ENCODE measurements around the gene ABCG1. TPM values are rescaled to one million over a fixed set of nuclear protein-coding genes. Genes with fewer than 3 reads are reported as not detected.
"Not testable (repeated sequence)": the region's sequence is repeated elsewhere in the genome, so short reads cannot be mapped to it uniquely, and the experiment has no call there.

Gene ABCG1
- total RNA-seq, 1 donor from 2014 or later = 37.8 TPM

DNA sequence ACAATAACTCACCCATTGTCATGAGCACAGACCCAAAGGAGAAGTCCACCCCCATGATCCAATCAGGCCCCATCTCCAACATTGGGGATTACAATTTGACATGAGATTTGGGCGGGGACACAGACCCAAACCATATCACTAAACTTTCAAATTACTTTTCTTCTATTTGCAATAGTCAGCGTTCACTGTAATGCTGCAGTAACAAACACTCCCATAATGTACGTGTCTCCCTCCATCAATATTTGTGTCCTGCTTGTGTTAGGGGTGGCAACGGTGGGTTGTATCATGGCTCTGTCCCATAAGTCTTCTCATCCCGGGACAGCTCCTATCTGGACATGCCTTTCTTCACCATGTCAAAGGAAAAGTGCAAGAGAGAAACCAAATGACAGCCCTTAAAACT lies 70.0 kb downstream of the ABCG1 start:
- DNase-seq (ENCODE audit: low read depth, low spot score) = no peak

DNA sequence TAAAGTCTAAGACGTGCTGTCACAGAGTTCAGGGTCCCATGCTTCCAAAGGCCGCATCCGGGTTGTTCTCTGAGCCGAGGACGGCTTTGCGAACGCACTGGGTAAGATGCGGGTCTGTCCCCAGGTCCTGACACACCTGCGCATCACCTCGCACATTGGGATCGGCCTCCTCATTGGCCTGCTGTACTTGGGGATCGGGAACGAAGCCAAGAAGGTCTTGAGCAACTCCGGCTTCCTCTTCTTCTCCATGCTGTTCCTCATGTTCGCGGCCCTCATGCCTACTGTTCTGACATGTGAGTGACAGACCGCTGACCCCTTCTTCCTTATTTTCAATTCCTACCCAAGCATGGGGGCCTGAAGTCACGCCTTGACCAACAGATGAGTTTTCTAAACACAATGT lies 71.0 kb downstream of the ABCG1 start:
- no peak for DNase-seq (ENCODE audit: low read depth, low spot score)

DNA sequence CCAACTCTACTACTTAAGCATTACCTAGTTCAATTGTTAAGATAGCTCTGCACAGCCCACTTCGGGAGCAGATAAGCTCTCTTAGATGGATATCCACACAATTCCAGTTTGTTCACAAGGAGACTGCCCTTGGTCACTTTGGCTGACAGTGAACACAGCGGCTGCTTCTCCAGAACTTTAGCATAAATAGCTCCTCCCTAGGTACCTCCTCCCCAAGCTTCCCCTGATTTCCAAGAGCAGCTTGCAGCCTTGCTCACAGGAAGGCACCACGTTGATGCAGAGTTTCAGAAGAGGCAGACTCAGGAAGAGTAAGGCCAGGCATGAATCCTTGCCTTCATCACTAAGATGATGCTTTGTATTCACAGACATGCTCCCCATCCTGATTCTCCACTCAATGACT lies 71.6 kb downstream of the ABCG1 start:
- DNase-seq (ENCODE audit: low read depth, low spot score) = no peak

DNA sequence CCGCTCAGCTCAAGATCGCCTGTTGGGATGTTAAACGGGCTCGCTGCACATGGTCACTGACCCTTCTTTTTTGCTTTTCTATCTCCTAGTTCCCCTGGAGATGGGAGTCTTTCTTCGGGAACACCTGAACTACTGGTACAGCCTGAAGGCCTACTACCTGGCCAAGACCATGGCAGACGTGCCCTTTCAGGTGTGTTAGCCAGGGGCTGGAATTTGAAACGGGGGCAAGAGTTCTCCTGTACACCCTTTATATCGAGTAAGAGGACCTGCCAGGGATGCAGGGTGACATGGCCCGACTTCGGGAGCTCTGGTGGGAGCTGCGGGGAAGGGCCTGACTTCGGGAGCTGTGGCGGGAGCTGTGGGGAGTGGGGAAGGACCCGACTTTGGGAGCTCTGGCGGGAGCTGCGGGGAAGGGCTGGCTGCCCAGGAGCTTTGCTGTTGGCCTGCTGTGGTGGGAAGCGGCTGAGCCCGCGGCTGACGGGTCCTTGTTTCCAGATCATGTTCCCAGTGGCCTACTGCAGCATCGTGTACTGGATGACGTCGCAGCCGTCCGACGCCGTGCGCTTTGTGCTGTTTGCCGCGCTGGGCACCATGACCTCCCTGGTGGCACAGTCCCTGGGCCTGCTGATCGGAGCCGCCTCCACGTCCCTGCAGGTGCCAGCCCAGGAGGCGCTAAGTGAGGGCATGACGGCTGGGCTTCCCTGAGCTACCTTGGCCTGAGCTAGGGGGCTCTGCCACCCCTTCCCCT lies 72.2 kb downstream of the ABCG1 start:
- DNase-seq (ENCODE audit: low read depth, low spot score) = no peak

DNA sequence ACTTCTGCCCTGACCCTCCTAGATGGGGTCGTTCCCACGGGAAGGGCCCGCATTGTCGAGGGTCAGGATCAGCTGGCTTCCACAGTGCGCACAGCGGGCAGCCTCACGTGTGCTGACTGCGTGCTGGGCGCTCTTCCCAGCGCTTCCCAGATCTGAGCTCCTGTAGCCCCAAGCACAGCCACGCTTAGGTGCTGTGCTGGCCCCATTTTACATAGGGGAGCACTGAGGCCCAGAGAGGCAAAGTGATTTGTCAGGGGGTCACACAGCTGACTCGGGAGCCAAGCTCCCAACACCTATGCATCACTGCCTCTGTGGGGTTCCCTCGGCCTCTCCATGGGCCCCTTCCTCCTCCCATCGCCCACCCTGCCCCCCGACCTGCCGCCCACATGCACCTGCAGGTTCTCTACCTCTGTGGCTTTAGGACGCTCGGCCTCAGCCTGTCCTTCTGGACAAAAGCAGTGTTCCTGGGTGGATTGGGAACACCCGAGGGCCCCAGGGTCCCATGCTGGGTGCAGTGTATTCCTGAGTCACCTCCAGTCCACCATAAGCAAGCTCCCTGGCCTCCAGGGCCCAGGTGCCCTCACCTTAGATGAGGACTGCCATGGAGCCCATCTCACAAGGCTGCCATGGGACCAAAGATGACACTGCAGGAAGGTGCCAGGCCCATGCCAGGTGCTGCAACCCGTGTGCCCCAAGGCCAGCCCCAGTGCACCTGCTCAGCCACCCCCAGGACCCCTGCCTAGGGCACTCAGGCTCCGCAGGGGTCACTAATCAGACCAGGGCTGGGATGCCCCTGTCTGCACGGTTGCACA lies 73.0 kb downstream of the ABCG1 start:
- DNase-seq (ENCODE audit: low read depth, low spot score) = no peak

DNA sequence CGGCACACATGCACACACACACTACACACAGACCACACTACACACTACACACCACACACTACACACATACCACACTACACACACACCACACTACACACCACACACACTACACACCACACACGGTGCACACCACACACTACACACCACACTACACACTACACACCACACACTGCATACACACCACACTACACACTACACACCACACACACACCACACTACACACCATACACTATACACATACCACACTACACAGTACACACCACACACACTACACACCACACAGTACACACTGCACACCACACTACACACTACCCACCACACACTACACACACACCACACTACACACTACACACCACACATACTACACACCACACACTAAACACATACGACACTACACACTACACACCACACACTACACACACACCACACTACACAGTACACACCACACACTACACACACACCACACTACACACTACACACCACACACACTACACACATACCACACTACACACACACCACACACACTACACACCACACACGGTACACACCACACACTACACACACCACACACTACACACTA lies 73.7 kb downstream of the ABCG1 start:
- DNase-seq (ENCODE audit: low read depth, low spot score) = not testable (repeated sequence)

DNA sequence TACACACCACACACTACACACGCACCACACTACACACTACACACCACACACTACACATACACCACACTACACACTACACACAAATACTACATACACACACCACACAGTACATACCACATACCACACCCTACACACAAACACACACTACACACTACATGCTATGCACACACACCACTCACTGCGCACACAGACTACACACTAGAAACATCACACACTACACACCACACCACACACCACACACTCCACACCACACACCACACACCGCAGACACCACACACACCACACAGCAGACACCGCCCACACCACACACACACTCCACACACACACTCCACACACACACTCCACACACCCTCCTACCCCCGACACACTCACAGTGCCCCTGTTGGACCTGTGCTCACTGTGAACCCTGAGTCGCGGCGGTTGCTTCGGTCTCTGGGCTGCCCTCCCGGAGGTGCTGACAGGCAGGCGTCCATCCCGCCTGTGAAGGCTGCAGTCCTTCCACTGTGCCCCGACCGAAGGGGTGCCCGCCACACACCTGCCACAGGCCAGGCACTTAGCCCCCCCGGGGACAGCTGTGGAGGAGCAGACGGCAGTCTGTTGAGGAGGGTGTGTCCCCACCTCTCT lies 74.8 kb downstream of the ABCG1 start:
- no peak for DNase-seq (ENCODE audit: low read depth, low spot score)

DNA sequence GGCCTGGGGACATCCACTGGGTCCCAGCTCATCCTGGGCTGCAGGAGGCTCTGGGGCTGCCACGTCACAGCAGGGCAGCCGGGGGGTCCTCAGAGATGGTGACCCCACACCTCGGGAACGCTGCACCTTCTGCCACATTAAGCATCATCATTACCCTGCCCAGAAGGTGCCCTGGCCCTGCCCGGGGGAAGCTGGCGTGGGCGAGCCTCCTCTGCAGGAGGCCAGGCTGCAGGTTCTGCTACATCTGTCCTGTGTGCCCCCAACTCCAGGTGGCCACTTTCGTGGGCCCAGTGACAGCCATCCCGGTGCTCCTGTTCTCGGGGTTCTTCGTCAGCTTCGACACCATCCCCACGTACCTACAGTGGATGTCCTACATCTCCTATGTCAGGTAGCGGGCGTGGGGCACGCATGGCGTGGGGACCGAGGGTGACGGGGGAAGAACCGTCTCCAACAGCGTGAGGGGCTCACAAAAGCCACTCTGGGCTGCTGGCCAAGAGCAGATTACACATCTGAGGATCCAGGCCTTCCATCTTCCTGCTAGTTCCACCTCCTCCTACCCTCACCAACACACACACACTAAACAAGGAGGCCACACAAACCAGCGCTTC lies 75.4 kb downstream of the ABCG1 start:
- DNase-seq (ENCODE audit: low read depth, low spot score) = no peak

DNA sequence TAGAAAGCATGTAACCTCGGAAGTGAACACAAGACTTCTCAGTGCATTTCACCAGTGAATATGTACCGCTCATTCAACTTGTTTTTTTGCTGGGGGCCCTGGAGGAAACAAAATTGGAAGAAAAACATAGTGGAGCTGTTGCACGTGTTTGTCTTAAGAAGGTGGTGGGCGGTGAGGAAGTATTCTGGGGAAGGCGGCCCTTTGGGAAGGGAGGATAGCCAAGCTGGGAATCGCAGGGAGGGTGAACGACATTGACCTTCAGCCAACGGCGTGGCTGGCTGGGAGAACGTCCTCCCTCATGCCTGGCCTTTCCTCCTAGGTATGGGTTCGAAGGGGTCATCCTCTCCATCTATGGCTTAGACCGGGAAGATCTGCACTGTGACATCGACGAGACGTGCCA lies 76.9 kb downstream of the ABCG1 start:
- DNase-seq (ENCODE audit: low read depth, low spot score) = no peak

DNA sequence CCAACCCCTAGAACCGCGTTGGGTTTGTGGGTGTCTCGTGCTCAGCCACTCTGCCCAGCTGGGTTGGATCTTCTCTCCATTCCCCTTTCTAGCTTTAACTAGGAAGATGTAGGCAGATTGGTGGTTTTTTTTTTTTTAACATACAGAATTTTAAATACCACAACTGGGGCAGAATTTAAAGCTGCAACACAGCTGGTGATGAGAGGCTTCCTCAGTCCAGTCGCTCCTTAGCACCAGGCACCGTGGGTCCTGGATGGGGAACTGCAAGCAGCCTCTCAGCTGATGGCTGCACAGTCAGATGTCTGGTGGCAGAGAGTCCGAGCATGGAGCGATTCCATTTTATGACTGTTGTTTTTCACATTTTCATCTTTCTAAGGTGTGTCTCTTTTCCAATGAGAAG lies 77.6 kb downstream of the ABCG1 start:
- no peak for DNase-seq (ENCODE audit: low read depth, low spot score)

DNA sequence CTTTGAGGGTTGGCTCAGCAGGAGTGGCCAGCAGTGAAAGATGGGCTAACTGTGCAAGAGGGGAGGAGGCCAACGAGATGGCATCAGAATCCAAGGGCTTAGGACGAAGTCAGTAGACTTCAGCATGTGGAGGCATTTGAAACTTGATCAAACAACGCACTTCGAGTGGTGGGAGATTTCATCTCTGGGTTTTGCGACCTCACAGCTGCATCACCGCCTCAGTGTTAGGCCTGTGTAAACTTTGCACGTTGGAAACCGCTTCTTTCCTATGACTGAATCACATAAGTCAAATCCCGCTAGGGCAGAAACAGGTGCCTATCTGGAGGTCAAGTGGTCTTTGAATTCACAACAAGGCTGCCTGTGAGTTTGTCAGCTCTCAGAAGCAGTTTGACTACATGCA lies 78.4 kb downstream of the ABCG1 start:
- DNase-seq (ENCODE audit: low read depth, low spot score) = no peak

DNA sequence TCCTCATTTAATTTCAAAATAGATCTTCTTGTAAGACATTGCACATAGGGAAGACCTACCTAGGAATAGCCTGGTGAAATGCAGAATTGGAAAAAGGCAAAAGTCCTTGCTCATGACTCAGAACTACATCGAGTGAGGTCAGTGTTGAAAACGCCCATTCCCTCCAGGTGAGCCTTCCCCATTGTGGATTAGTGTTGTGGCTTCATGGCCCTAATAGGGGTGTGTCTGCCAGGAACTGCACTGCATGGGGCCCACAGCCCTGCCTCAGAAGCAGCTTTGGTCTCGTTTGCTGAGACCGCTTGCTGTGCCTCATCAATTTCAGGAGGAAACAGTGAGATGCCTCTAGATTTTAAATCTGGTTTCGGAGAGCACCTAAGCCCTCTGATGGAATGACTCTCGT lies 79.3 kb downstream of the ABCG1 start:
- no peak for DNase-seq (ENCODE audit: low read depth, low spot score)

DNA sequence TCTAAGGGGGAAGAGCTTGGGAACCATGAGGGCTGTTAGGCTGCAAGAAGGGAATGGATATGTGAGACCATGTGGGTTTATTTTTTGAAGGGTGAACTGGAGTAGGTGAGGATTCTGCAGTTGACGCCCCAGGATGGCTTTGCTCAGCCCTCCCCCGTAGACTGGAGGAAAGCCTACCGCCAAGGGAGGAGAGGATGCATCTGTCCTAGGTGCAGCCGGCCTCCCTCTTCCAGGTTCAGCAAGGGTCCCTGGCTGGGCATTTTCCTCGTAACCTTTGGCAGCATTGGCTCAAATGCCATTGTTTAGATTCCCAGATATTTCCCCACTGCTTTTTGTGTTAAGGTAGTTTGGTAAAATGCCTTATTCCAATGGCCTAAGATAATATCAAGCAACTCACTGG lies 79.7 kb downstream of the ABCG1 start:
- DNase-seq (ENCODE audit: low read depth, low spot score) = no peak

DNA sequence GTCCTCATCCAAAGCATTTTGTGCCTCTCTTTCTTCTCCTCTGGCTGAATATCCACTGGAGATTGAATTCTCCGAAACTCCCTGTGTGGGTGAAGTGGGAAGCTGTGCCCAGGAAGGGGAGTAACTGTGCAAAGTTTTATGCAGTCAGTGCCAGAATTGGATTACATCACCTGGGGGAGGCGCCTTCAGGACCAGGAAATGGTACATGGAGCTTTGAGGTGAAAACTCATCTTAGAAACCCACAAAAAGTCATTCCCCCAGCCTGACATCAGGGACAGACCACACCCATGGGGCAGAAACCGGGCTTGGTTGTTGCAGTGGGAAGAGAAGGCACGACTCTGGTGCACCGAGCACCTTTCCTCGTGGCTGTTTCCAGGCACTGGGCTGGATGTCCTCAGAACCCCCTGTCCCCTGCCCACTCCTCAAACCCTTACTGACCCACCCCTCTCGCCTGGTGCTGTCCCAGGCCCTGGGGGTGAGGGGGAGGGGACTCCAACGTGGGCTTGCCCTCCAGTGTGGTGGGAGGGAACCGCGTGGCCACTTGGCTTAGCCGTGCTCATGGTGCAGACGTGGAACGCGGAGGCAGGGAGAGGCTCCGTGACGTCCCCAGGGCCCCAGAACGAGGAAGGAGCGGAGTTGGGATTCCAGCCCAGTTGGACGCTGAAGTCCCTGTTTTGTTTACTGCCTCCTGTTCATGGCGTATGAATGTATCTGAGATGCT lies 80.5 kb downstream of the ABCG1 start:
- DNase-seq (ENCODE audit: low read depth, low spot score) = no peak

DNA sequence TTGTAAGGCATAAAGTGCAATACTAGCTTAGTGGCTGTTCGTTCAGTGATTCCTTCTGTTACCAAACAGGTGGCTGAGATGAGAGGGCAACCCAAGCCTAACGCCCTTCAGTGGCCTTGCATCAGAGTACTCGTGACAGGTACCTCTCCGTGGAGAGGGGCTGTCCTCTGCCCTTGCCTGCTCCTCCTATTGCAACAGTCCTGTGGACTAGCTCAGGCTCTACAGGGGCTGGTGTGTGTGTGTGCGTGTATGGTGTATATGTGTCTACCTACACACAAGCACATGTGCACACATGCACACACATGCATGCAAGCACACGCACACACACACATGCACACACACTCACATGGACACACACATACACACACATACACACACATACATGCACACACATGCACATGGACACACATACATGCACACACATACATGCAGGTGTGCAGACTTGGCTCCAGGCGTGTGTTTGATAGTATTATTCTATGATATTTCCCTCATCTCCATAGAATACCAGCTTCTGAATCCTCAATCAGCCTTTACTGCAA lies 81.2 kb downstream of the ABCG1 start:
- DNase-seq (ENCODE audit: low read depth, low spot score) = no peak

DNA sequence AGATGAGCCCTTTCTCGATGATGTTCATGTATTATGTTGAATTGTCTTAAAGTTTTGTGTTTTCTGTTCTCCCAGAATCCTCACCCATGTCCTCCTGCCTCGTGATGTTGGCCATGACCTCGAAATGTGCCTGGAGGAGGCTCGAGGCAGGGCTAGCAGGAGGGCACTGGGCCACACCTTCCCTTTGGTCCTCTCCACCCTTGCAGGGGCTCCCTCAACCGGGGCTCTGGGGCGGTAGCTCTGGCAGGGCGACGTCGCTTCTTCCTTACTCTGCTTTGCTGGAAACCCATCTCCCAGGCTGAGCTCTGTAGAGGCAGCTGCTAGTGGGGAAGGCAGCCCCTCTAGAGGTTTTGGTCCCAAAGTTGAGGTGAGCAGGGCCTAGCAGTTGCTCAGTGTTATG lies 82.0 kb downstream of the ABCG1 start:
- no peak for DNase-seq (ENCODE audit: low read depth, low spot score)

DNA sequence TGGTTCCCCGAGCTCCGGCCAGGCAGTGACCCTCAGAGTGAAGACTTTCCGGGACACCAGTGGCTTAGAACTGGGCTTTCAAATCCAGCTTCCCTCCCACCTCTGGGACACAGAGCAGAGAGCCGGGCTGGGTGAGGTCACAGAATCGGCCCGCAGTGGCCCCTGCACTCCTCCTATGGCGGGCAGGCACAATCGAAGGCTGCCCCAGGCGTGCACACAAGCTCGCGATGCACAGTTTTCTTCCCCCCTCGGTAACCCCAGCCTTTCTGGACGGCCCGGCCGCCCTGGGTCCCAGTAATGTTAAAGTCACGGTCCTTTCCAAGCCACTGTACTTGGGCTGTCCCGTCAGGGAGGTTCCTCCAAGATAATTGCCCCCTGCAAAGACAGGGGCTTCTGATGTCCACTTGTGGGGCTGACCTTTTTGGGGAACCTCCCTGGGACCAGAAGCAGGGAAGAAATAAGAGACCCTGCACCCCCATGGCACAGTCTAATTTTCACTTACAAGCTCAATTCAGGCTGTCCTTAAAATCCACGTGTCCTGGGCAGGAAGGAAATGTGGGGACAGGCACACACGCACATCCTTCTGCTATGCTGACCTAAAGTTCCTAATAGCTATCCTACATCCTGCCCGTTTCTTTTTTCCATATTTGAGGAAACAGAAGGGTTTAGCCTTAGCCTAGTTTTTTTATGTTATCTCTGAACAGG lies 82.6 kb downstream of the ABCG1 start:
- no peak for DNase-seq (ENCODE audit: low read depth, low spot score)

DNA sequence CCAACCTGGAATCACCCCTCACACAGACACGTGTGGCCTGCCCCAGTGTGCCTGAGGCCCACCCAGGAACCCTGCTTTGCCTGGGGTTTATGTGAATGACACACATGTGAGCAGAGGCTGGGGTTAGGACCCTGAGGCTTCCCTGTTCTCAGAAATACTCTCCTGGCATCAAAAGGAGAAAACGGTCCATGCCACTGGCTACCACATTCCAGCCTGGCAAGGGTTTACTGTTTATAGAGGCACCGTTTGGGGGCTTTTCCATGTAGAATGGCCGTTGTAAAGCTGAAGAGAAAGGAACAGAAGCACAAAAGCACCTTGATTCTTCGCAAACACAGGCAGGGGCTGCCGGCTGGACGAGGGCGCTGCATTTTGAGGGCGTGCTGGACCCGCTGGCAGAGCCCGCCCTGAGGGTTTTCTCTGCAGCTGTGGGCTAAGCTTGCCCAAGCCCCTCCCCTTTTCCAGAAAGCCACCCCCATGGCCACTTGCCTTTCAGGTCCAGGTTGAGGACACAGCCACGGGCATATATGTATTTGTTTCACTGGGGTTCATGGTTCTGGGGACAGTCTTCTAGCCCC lies 83.2 kb downstream of the ABCG1 start:
- DNase-seq (ENCODE audit: low read depth, low spot score) = no peak

DNA sequence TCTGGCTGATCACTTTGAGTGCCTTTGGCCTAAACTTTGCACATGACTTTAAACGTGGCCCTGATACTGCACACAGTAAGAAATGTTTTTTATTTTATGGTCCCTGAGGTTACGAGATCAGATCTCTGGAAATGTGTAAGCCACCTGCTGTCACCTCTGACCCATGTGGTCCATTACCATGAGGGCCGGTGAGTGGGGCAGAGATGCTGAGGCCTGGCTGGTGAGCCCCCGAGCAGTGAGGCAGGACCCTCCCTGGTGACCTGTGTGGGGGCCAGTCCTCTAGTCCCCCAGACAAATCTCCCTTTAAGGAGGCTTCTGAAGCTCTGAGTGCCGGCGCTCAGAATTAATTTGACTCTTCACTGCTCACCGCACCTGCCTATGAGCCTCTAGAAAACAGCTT lies 83.9 kb downstream of the ABCG1 start:
- DNase-seq (ENCODE audit: low read depth, low spot score) = no peak

DNA sequence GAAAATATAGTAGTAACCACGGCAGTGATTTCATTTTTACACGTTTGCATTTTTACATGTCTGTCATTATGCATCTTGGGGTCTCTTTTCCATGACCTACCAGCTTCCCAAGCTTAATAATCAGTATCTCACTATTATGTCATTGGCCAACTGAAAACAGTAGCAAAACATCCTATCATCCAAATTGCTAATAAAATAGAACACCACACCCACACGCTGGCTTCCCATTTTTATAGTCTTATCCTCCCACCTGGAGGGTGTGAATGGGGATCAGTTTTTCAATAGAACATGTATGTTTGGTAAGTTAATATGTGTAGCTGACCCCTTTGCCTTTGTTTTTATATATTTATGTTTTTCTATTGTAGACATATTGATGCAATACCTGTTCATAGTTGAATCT lies 84.5 kb downstream of the ABCG1 start:
- DNase-seq (ENCODE audit: low read depth, low spot score) = no peak
